ENCODE results near the gene GPR179.

DNA sequence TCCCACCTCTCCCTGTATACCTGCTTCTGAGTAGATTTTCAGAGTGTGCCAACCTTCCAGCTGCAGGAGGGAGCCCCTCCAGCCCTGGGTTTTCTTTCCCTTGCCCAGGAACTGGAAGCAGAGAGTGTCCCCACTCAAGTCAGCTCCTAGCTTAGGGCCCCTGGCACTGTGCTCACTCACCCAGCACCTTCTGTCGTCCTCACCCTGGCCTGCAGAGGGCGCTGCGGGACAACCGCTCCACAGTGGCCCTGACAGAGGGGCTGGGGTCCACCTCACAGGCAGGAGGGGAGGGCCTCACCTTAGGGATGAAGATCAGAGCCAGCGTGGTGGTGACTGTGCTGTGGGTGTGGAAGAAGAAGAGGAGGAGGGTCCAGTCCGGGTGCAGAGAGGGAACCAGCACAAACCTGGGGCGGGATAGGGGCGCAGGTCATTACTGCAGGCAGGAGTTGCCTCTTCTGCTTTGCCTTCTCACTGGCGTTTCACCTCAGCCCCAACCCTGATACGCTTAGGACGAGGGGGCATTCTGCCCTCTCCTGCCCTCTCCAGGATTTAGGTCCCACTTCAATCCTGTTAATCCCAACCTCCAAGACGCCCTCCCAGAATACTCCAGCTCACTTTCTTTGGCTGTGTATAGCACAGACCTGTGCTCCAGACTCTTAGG is 10.0 kb downstream of the GPR179 start:
- TF ChIP-seq POLR2AphosphoS5 (IDR thresholded peaks at IDR 0.05; ENCODE audit: insufficient read depth, low read depth, low read length), result no peak
- TF ChIP-seq, protein P1, sequence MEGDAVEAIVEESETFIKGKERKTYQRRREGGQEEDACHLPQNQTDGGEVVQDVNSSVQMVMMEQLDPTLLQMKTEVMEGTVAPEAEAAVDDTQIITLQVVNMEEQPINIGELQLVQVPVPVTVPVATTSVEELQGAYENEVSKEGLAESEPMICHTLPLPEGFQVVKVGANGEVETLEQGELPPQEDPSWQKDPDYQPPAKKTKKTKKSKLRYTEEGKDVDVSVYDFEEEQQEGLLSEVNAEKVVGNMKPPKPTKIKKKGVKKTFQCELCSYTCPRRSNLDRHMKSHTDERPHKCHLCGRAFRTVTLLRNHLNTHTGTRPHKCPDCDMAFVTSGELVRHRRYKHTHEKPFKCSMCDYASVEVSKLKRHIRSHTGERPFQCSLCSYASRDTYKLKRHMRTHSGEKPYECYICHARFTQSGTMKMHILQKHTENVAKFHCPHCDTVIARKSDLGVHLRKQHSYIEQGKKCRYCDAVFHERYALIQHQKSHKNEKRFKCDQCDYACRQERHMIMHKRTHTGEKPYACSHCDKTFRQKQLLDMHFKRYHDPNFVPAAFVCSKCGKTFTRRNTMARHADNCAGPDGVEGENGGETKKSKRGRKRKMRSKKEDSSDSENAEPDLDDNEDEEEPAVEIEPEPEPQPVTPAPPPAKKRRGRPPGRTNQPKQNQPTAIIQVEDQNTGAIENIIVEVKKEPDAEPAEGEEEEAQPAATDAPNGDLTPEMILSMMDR (IDR thresholded peaks at IDR 0.05; ENCODE audit: extremely low read depth in 1 of 2, insufficient read depth in 1 of 2, low read depth in 1 of 2, low read length in 2 of 2), result peak; percentile 73 to 75
- TF ChIP-seq, protein P2, sequence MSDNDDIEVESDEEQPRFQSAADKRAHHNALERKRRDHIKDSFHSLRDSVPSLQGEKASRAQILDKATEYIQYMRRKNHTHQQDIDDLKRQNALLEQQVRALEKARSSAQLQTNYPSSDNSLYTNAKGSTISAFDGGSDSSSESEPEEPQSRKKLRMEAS (IDR thresholded peaks at IDR 0.05; ENCODE audit: insufficient read depth, insufficient read length), result no peak
- TF ChIP-seq GATA2 (IDR thresholded peaks at IDR 0.05; ENCODE audit: insufficient read depth, insufficient read length, low read depth, low read length), result no peak

Measured in endothelial cell of umbilical vein (primary cell).